Liver (tissue), 9 donors: ENCODE measurements around the gene MPDZ. TPM values are rescaled to one million over a fixed set of nuclear protein-coding genes. Genes with fewer than 3 reads are reported as not detected.

Experiments used
- DNase-seq: peaks from one replicate; pipeline ENCODE4 v3.0.0-alpha.2; 2017; ENCODE audit warnings: low spot score
- H3K27ac ChIP-seq, 2 donors: one replicate each; pipeline ENCODE4 v1.7.0; 2013; ENCODE audit warnings: inconsistent platforms in 2 of 2, low read length in 2 of 2, control low read depth in 1 of 2, low read depth in 1 of 2, mild to moderate bottlenecking in 1 of 2
- H3K27me3 ChIP-seq, 4 donors: one replicate each; pipeline versions ENCODE4 v1.6.1 to v1.7.0; 2013; ENCODE audit warnings: low read length in 3 of 4, inconsistent platforms in 1 of 4, mild to moderate bottlenecking in 1 of 4, moderate library complexity in 1 of 4; ENCODE audit not compliant: control insufficient read depth in 4 of 4, insufficient read depth in 4 of 4
- H3K36me3 ChIP-seq, 4 donors: one replicate each; pipeline versions ENCODE4 v1.6.1 to v1.7.0; 2013; ENCODE audit warnings: low read length in 3 of 4, mild to moderate bottlenecking in 3 of 4, low read depth in 1 of 4, moderate library complexity in 1 of 4; ENCODE audit not compliant: control insufficient read depth in 4 of 4, insufficient read depth in 3 of 4
- H3K4me1 ChIP-seq, 4 donors: one replicate each; pipeline versions ENCODE4 v1.6.1 to v1.7.0; 2013; ENCODE audit warnings: low read length in 3 of 4, mild to moderate bottlenecking in 3 of 4, moderate library complexity in 1 of 4; ENCODE audit not compliant: control insufficient read depth in 4 of 4, insufficient read depth in 4 of 4
- H3K4me3 ChIP-seq, 3 donors: one replicate each; pipeline versions ENCODE4 v1.6.1 to v1.7.0; 2013; ENCODE audit warnings: low read length in 3 of 3, control low read depth in 1 of 3, low read depth in 1 of 3, mild to moderate bottlenecking in 1 of 3
- H3K9ac ChIP-seq, 2 donors: one replicate each; pipeline ENCODE4 v1.7.0; 2013; ENCODE audit warnings: low read length in 2 of 2, mild to moderate bottlenecking in 2 of 2, moderate library complexity in 2 of 2, control low read depth in 1 of 2, low read depth in 1 of 2
- H3K9me3 ChIP-seq, 4 donors: one replicate each; pipeline versions ENCODE4 v1.6.1 to v1.7.0; 2013; ENCODE audit warnings: low read length in 3 of 4; ENCODE audit not compliant: control insufficient read depth in 4 of 4
- ATF3 ChIP-seq: IDR thresholded peaks from 2 replicates; pipeline ENCODE4 v1.6.1; 2016; ENCODE audit warnings: antibody characterized with exemption
- CTCF ChIP-seq: fragments of 150-350 bp; IDR thresholded peaks from 2 replicates; pipeline ENCODE4 v1.5.1; 2017; ENCODE audit warnings: improper control_type of control experiment, low read depth, low read length; ENCODE audit not compliant: missing input control
- EGR1 ChIP-seq, 2 donors: IDR thresholded peaks; 2 replicates each; pipeline ENCODE4 v1.6.1; 2016 to 2018; ENCODE audit warnings: antibody characterized with exemption in 2 of 2, low read depth in 2 of 2
- FOXA2 ChIP-seq: IDR thresholded peaks from 2 replicates; pipeline ENCODE4 v1.6.1; 2016; ENCODE audit warnings: antibody characterized with exemption
- GABPA ChIP-seq, 2 donors: IDR thresholded peaks in 1 of 2; conservative IDR thresholded peaks in 1 of 2; 2 replicates each; pipeline ENCODE4 v1.6.1; 2016; ENCODE audit warnings: antibody characterized with exemption in 2 of 2, mild to moderate bottlenecking in 1 of 2, moderate library complexity in 1 of 2
- HNF4A ChIP-seq, 2 donors: conservative IDR thresholded peaks; 2 replicates each; pipeline ENCODE4 v1.6.1; 2016; ENCODE audit warnings: antibody characterized with exemption in 2 of 2, mild to moderate bottlenecking in 2 of 2
- HNF4G ChIP-seq: IDR thresholded peaks from 2 replicates; pipeline ENCODE4 v1.6.1; 2016; ENCODE audit warnings: antibody characterized with exemption
- MAX ChIP-seq: IDR thresholded peaks from 2 replicates; pipeline ENCODE4 v1.6.1; 2016; ENCODE audit warnings: antibody characterized with exemption
- NR2F2 ChIP-seq: IDR thresholded peaks from 2 replicates; pipeline ENCODE4 v1.6.1; 2016; ENCODE audit warnings: antibody characterized with exemption
- RAD21 ChIP-seq, 2 donors: IDR thresholded peaks; 2 replicates each; pipeline ENCODE4 v1.6.1; 2016; ENCODE audit warnings: antibody characterized with exemption in 2 of 2, mild to moderate bottlenecking in 2 of 2
- REST ChIP-seq: IDR thresholded peaks from 2 replicates; pipeline ENCODE4 v1.6.1; 2016; ENCODE audit warnings: antibody characterized with exemption, mild to moderate bottlenecking
- RXRA ChIP-seq, 2 donors: IDR thresholded peaks; 2 replicates each; pipeline ENCODE4 v1.6.1; 2017 to 2018; ENCODE audit warnings: antibody characterized with exemption in 2 of 2, mild to moderate bottlenecking in 1 of 2
- SP1 ChIP-seq: IDR thresholded peaks from 2 replicates; pipeline ENCODE4 v1.6.1; 2018; ENCODE audit warnings: antibody characterized with exemption, mild to moderate bottlenecking
- TAF1 ChIP-seq: conservative IDR thresholded peaks from 2 replicates; pipeline ENCODE4 v1.6.1; 2016; ENCODE audit warnings: antibody characterized with exemption, mild to moderate bottlenecking
- ZBTB33 ChIP-seq: IDR thresholded peaks from 2 replicates; pipeline ENCODE4 v1.6.1; 2016; ENCODE audit warnings: antibody characterized with exemption
- WGBS: extraction: QIAGEN DNeasy Blood & Tissue Kit; methylation state at CpG from one replicate; pipeline ENCODE4 v1.1.7; 2013; 5-methylcytosine and 5-hydroxymethylcytosine counted together
- polyA plus RNA-seq, 2 donors: library from polyadenylated mRNA; stranded (reverse) in 1 of 2; unstranded in 1 of 2; fragments of 200-250 nt in 1 of 2; fragments of >200 nt in 1 of 2; fragmentation: Nextera tagmentation in 1 of 2; extraction: Ambion mirVana in 1 of 2; gene quantifications; one replicate each; pipeline versions ENCODE4 v1.2.1 to v1.2.3, GENCODE V29; 2013 to 2015
- total RNA-seq, 2 donors: library from RNA; depleted of rRNA; stranded (reverse); fragments of >200 nt; gene quantifications; one replicate each; pipeline ENCODE4 v1.2.3, GENCODE V29; 2014
- donor health status: healthy.
- donor health status: healthy.
- donor health status: healthy.
- donor health status: healthy.
- donor health status: healthy.

MPDZ gene
- total and polyA plus RNA-seq, 4 donors, result 20.3 to 71.2 (median 30.2) TPM

- 82% methylated on average over 5 of the region's 5 CpGs for WGBS
- no peak overlapping the region for H3K27ac ChIP-seq
These were observed 136.2 kb downstream of the MPDZ start for GRCh38 chr9:13143281-13143680.

More at GRCh38 chr9:13143281-13143680, 136.2 kb downstream of the MPDZ start:
- H3K27me3 ChIP-seq, result no peaks in the 10 kb centered on the region
- H3K9me3 ChIP-seq, result no peaks in the 10 kb centered on the region
- TF ChIP-seq REST (no peak), NR2F2 (no peak), EGR1 (IDR thresholded peaks at IDR 0.05; ENCODE audit: low read depth in 2 of 2) (no peak), CTCF (no peak), TAF1 (no peak), RAD21 (IDR thresholded peaks at IDR 0.05) (no peak), MAX (no peak), SP1 (no peak), GABPA (IDR thresholded peaks at IDR 0.05 in 1 of 2, conservative IDR thresholded peaks at IDR 0.05 in 1 of 2) (no peak), RXRA (IDR thresholded peaks at IDR 0.05) (no peak), FOXA2 (no peak), HNF4G (no peak), ATF3 (no peak), HNF4A (conservative IDR thresholded peaks at IDR 0.05) (no peak), ZBTB33 (no peak)
- no peak overlapping the region for H3K9ac ChIP-seq
- no peak overlapping the region for H3K4me3 ChIP-seq
- H3K36me3 ChIP-seq, result peaks cover 0 to 17% (median 8%) of the 10 kb centered on the region in 4 donors
- no peak for DNase-seq
- peaks cover 0 to 19% (median 9%) of the 10 kb centered on the region in 4 donors for H3K4me1 ChIP-seq
